ENCODE data around the gene HTR3B.

HTR3B gene

DNA sequence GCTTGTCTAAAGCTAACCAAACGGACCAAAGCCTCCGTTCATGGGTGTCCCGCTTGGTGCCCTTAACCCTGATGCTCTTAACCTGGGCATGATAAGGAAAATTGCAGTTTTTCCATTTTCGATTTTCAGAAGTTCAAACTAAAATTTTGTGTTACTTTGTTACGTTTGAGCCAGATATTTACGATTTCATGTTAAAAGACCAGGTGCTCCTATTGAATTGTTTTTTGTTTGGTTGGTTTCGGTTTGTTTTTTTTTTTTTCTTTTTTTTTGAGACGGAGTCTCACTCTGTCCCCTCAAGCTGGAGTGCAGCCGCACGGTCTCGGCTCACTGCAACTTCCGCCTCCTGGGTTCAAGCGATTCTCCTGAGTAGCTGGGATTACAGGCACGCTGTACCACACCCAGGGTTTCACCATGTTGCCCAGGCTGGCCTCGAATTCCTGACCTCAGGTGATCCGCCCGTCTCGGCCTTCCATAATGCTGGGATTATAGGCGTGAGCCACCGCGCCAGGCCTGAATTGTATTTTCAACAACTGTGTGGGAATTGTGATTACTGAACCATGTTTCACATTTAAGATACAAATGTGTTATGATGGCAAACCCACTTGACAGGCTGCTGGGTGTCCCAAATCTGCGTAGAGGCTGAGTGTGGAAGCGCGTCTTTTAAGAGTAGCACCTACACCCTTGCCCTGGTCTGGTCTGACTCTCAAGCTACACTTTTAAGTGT, 28.4 kb upstream of the HTR3B start:
- TF ChIP-seq POLR2AphosphoS5 (IDR thresholded peaks at IDR 0.05; ENCODE audit: low read depth, low read length), result no peak
- TF ChIP-seq, protein P1, sequence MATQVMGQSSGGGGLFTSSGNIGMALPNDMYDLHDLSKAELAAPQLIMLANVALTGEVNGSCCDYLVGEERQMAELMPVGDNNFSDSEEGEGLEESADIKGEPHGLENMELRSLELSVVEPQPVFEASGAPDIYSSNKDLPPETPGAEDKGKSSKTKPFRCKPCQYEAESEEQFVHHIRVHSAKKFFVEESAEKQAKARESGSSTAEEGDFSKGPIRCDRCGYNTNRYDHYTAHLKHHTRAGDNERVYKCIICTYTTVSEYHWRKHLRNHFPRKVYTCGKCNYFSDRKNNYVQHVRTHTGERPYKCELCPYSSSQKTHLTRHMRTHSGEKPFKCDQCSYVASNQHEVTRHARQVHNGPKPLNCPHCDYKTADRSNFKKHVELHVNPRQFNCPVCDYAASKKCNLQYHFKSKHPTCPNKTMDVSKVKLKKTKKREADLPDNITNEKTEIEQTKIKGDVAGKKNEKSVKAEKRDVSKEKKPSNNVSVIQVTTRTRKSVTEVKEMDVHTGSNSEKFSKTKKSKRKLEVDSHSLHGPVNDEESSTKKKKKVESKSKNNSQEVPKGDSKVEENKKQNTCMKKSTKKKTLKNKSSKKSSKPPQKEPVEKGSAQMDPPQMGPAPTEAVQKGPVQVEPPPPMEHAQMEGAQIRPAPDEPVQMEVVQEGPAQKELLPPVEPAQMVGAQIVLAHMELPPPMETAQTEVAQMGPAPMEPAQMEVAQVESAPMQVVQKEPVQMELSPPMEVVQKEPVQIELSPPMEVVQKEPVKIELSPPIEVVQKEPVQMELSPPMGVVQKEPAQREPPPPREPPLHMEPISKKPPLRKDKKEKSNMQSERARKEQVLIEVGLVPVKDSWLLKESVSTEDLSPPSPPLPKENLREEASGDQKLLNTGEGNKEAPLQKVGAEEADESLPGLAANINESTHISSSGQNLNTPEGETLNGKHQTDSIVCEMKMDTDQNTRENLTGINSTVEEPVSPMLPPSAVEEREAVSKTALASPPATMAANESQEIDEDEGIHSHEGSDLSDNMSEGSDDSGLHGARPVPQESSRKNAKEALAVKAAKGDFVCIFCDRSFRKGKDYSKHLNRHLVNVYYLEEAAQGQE (IDR thresholded peaks at IDR 0.05; ENCODE audit: insufficient read depth in 1 of 2, low read depth in 2 of 2, low read length in 2 of 2), result no peak
- TF ChIP-seq TAF1 (IDR thresholded peaks at IDR 0.05; ENCODE audit: borderline replicate concordance, insufficient read depth, low read length), result no peak
- no peak for TF ChIP-seq FOXP2 (optimal IDR thresholded peaks at IDR 0.05; ENCODE audit: borderline replicate concordance, extremely low read depth, extremely low read length, insufficient read depth)
- TF ChIP-seq SIN3A (IDR thresholded peaks at IDR 0.05; ENCODE audit: borderline replicate concordance, insufficient read depth, low read length), result no peak

- TF ChIP-seq, protein P1 (IDR thresholded peaks at IDR 0.05; ENCODE audit: insufficient read depth in 1 of 2, low read depth in 2 of 2, low read length in 2 of 2), result no peak
- TF ChIP-seq POLR2AphosphoS5 (IDR thresholded peaks at IDR 0.05; ENCODE audit: low read depth, low read length) (no peak), SIN3A (IDR thresholded peaks at IDR 0.05; ENCODE audit: borderline replicate concordance, insufficient read depth, low read length) (no peak)
These were observed 27.6 kb upstream of the HTR3B start for GRCh38 chr11:113876798-113877669.

DNA sequence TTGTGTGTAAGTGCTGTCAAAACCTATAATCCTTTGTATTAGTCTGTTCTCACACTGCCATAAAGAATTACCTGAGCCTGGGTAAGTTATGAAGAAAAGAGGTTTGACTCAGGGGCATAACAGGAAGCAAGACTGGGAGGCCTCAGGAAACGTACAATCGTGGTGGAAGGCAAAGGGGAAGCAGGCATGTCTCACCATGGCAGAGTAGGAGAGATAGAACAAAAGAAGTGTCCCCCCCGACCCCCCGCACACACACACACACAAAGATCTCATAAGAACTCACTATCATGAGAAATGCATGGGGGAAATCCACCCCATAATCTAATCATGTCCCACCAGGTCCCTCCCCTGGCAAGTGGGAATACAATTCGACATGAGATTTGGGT, 26.9 kb upstream of the HTR3B start:
- TF ChIP-seq, protein P1 (IDR thresholded peaks at IDR 0.05; ENCODE audit: insufficient read depth in 1 of 2, low read depth in 2 of 2, low read length in 2 of 2), result no peak
- no peak for TF ChIP-seq SIN3A (IDR thresholded peaks at IDR 0.05; ENCODE audit: borderline replicate concordance, insufficient read depth, low read length)
- no peak for TF ChIP-seq FOXP2 (optimal IDR thresholded peaks at IDR 0.05; ENCODE audit: borderline replicate concordance, extremely low read depth, extremely low read length, insufficient read depth)
- TF ChIP-seq POLR2AphosphoS5 (IDR thresholded peaks at IDR 0.05; ENCODE audit: low read depth, low read length), result no peak
- no peak for TF ChIP-seq TAF1 (IDR thresholded peaks at IDR 0.05; ENCODE audit: borderline replicate concordance, insufficient read depth, low read length)

DNA sequence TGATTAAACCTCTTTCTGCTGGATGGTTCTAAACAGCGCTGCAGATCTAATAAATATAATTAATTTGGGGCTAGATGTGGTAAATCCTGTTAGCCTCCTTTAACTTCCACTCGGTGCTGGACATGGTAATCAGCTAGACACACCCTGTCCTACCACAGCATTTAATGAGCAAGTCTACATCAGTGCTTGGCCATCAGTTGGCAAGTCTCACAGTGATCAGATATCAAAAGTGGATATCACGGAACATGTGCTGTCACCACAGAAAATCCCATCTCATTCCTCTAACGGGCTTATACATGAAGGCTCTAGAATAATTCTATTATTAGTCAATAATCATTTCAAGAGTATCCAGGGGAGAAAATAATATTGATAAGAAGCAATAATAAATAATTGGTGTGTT, 23.6 kb upstream of the HTR3B start:
- TF ChIP-seq SIN3A (IDR thresholded peaks at IDR 0.05; ENCODE audit: borderline replicate concordance, insufficient read depth, low read length) (no peak), POLR2AphosphoS5 (IDR thresholded peaks at IDR 0.05; ENCODE audit: low read depth, low read length) (no peak), FOXP2 (optimal IDR thresholded peaks at IDR 0.05; ENCODE audit: borderline replicate concordance, extremely low read depth, extremely low read length, insufficient read depth) (no peak), TAF1 (IDR thresholded peaks at IDR 0.05; ENCODE audit: borderline replicate concordance, insufficient read depth, low read length) (no peak)
- TF ChIP-seq, protein P1 (IDR thresholded peaks at IDR 0.05; ENCODE audit: insufficient read depth in 1 of 2, low read depth in 2 of 2, low read length in 2 of 2), result no peak
